Left ventricle myocardium inferior (tissue), 1 donor: Measurements from ENCODE around the gene PARP8. TPM values are rescaled to one million over a fixed set of nuclear protein-coding genes. Genes with fewer than 3 reads are reported as not detected.
"Not testable (repeated sequence)": the region's sequence is repeated elsewhere in the genome, so short reads cannot be mapped to it uniquely, and the experiment has no call there.

ENCODE experiments used
- DNase-seq: peaks from one replicate; pipeline ENCODE4 v3.0.0-alpha.2; 2020
- H3K27ac ChIP-seq: fragments of 200-600 bp; replicated peaks from 2 replicates; pipeline ENCODE4 v1.8.0; 2021
- H3K27me3 ChIP-seq: fragments of 200-600 bp; 2 replicates; pipeline ENCODE4 v1.8.0; 2021; ENCODE audit warnings: low read depth
- H3K36me3 ChIP-seq: fragments of 200-600 bp; 2 replicates; pipeline ENCODE4 v1.8.0; 2021
- H3K4me1 ChIP-seq: fragments of 200-600 bp; 2 replicates; pipeline ENCODE4 v1.8.0; 2021
- H3K4me3 ChIP-seq: fragments of 200-600 bp; 2 replicates; pipeline ENCODE4 v1.8.0; 2021; ENCODE audit warnings: mild to moderate bottlenecking, moderate library complexity
- H3K9me3 ChIP-seq: fragments of 200-600 bp; replicated peaks from 2 replicates; pipeline ENCODE4 v1.8.0; 2021
- CTCF ChIP-seq: fragments of 200-600 bp; IDR thresholded peaks from 2 replicates; pipeline ENCODE4 v1.8.0; 2021; ENCODE audit warnings: antibody characterized with exemption, mild to moderate bottlenecking, borderline replicate concordance
- intact Hi-C: fragments of 100-400 bp; cut with micrococcal nuclease; formaldehyde crosslinking; loops from one replicate; pipeline ENCODE4 v1.11.0; 2022
- total RNA-seq: library from RNA; stranded (reverse); fragmentation: NEBNext Ultra II Directional; extraction: Animal tissue kit (Norgen Biotek cat#: 25700); gene quantifications from one replicate; pipeline ENCODE4 v1.2.1, GENCODE V29; 2021
- donor health status: DM: no; HTN: yes; CAD: no; lungs with severe emphysema.

PARP8 gene
- total RNA-seq, 1 donor from 2014 or later = 6.6 TPM

GRCh38 chr5:50663636-50664035 lies 2.8 kb upstream of the PARP8 start:
- no peak for TF ChIP-seq CTCF
- intact Hi-C loops = no loop called here
- peak overlapping the region; percentile 34 for H3K27ac ChIP-seq

GRCh38 chr5:50665091-50665490 lies 1.3 kb upstream of the PARP8 start:
- Histone ChIP-seq H3K9me3 (no peaks in the 10 kb centered on the region), H3K27me3 (no peaks in the 10 kb centered on the region), H3K36me3 (no peaks in the 10 kb centered on the region), H3K4me3 (no peak overlapping the region), H3K27ac (no peak overlapping the region), H3K4me1 (peaks cover 48% of the 10 kb centered on the region)
- TF ChIP-seq CTCF = no peak
- DNase-seq = no peak
- intact Hi-C loops = no loop called here

More at GRCh38 chr5:50663636-50664035, 2.8 kb upstream of the PARP8 start:
- H3K4me3 ChIP-seq = no peak overlapping the region
- peak; percentile 66 for DNase-seq
- no peaks in the 10 kb centered on the region for H3K9me3 ChIP-seq
- H3K4me1 ChIP-seq = peaks cover 43% of the 10 kb centered on the region
- no peaks in the 10 kb centered on the region for H3K36me3 ChIP-seq
- no peaks in the 10 kb centered on the region for H3K27me3 ChIP-seq

- H3K9me3 ChIP-seq, DNase-seq, H3K27me3 ChIP-seq, H3K36me3 ChIP-seq, intact Hi-C loops: not testable (repeated sequence)
- peaks cover 48% of the 10 kb centered on the region for H3K4me1 ChIP-seq
- H3K4me3 ChIP-seq = peak overlapping the region; percentile 82
- peak overlapping the region; percentile 75 for H3K27ac ChIP-seq
Observed at GRCh38 chr5:50665761-50666202, 655 bp upstream of the PARP8 start.

GRCh38 chr5:50667023-50667652 lies 701 bp downstream of the PARP8 start:
- peak; percentile 70 for DNase-seq
- no peaks in the 10 kb centered on the region for H3K27me3 ChIP-seq
- peak overlapping the region; percentile 75 for H3K27ac ChIP-seq
- no peaks in the 10 kb centered on the region for H3K9me3 ChIP-seq
- TF ChIP-seq CTCF = no peak
- H3K4me3 ChIP-seq = peak overlapping the region; percentile 82
- no peaks in the 10 kb centered on the region for H3K36me3 ChIP-seq
- intact Hi-C loops = no loop called here
- peaks cover 48% of the 10 kb centered on the region for H3K4me1 ChIP-seq

GRCh38 chr5:50667653-50668595 lies 1.5 kb downstream of the PARP8 start:
- H3K9me3 ChIP-seq = no peaks in the 10 kb centered on the region
- TF ChIP-seq CTCF = no peak
- peak; percentile 63 for DNase-seq
- H3K4me1 ChIP-seq = peaks cover 48% of the 10 kb centered on the region
- H3K36me3 ChIP-seq = no peaks in the 10 kb centered on the region
- intact Hi-C loops = no loop called here
- no peaks in the 10 kb centered on the region for H3K27me3 ChIP-seq
- H3K4me3 ChIP-seq = peak overlapping the region; percentile 82
- H3K27ac ChIP-seq = peak overlapping the region; percentile 75

- H3K4me3 ChIP-seq = peak overlapping the region; percentile 82
- H3K27me3 ChIP-seq, H3K27ac ChIP-seq, H3K36me3 ChIP-seq, DNase-seq, intact Hi-C loops, H3K9me3 ChIP-seq: not testable (repeated sequence)
- H3K4me1 ChIP-seq = peaks cover 44% of the 10 kb centered on the region
Observed at GRCh38 chr5:50668636-50669035, 2.2 kb downstream of the PARP8 start.
